NCI-H510A treated with DMSO at 0.1 percent for 48 hours (cell line): ENCODE results near the gene UNK.
A peak's percentile ranks its signal among the peaks of the same experiment; 100 is the strongest.

Experiments
- DNase-seq: peaks from one replicate; lab custom pipeline; 2025; lab: John Stamatoyannopoulos, UW

UNK gene

GRCh38 chr17:75834928-75835653 lies 50.5 kb downstream of the UNK start:
- no peak for DNase-seq

GRCh38 chr17:75835654-75835987 lies 51.0 kb downstream of the UNK start:
- no peak for DNase-seq

- no peak for DNase-seq
These were observed 52.0 kb downstream of the UNK start for GRCh38 chr17:75836605-75837004.

- DNase-seq, result no peak
These were observed 53.3 kb downstream of the UNK start for GRCh38 chr17:75837899-75838298.

- DNase-seq, result no peak
These were observed 53.8 kb downstream of the UNK start for GRCh38 chr17:75838410-75838809.

- DNase-seq, result no peak
These were observed 55.6 kb downstream of the UNK start for GRCh38 chr17:75839942-75840798.

- no peak for DNase-seq
These were observed 56.2 kb downstream of the UNK start for GRCh38 chr17:75840799-75841164.

- no peak for DNase-seq
These were observed 57.8 kb downstream of the UNK start for GRCh38 chr17:75842411-75842810.

GRCh38 chr17:75842963-75843576 lies 58.5 kb downstream of the UNK start:
- DNase-seq, result no peak

GRCh38 chr17:75843577-75844529 lies 59.2 kb downstream of the UNK start, which contains the start of gene UNC13D:
Gene UNC13D (minus strand): TSS chr17:75844404. CDS start chr17:75844337, 67 bp downstream.
- no peak for DNase-seq

- no peak for DNase-seq
These were observed 60.0 kb downstream of the UNK start for GRCh38 chr17:75844530-75845057.

GRCh38 chr17:75845058-75845711 lies 60.6 kb downstream of the UNK start:
- DNase-seq, result peak; percentile 66

GRCh38 chr17:75845933-75846691 lies 61.5 kb downstream of the UNK start:
- peak; percentile 47 for DNase-seq

- DNase-seq, result peak; percentile 87
These were observed 62.3 kb downstream of the UNK start for GRCh38 chr17:75846692-75847613.

GRCh38 chr17:75847614-75848522 lies 63.3 kb downstream of the UNK start:
- peak; percentile 93 for DNase-seq

- peak; percentile 93 for DNase-seq
These were observed 64.1 kb downstream of the UNK start for GRCh38 chr17:75848523-75849278.

- DNase-seq, result no peak
These were observed 64.7 kb downstream of the UNK start for GRCh38 chr17:75849279-75849646.
